Measurements from ENCODE around the gene MED27. TPM values are rescaled to one million over a fixed set of nuclear protein-coding genes. Genes with fewer than 3 reads are reported as not detected.

MED27 gene
- total RNA-seq, 1 experiment from 2014 or later, result 24.4 TPM

- TF ChIP-seq TCF7L2 (IDR thresholded peaks at IDR 0.05; ENCODE audit: low read depth, low read length) (no peak), REST (IDR thresholded peaks at IDR 0.05; ENCODE audit: insufficient read depth in 1 of 2, low read depth in 2 of 2, low read length in 1 of 2) (no peak), POLR2AphosphoS5 (IDR thresholded peaks at IDR 0.05; ENCODE audit: low read depth, low read length) (no peak), SIN3A (IDR thresholded peaks at IDR 0.05; ENCODE audit: borderline replicate concordance, insufficient read depth, low read depth, low read length) (no peak)
- TF ChIP-seq, protein P1, sequence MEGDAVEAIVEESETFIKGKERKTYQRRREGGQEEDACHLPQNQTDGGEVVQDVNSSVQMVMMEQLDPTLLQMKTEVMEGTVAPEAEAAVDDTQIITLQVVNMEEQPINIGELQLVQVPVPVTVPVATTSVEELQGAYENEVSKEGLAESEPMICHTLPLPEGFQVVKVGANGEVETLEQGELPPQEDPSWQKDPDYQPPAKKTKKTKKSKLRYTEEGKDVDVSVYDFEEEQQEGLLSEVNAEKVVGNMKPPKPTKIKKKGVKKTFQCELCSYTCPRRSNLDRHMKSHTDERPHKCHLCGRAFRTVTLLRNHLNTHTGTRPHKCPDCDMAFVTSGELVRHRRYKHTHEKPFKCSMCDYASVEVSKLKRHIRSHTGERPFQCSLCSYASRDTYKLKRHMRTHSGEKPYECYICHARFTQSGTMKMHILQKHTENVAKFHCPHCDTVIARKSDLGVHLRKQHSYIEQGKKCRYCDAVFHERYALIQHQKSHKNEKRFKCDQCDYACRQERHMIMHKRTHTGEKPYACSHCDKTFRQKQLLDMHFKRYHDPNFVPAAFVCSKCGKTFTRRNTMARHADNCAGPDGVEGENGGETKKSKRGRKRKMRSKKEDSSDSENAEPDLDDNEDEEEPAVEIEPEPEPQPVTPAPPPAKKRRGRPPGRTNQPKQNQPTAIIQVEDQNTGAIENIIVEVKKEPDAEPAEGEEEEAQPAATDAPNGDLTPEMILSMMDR (IDR thresholded peaks at IDR 0.05), result no peak
- DNase-seq (ENCODE audit: low read depth, low spot score), result no peak
- H3K36me3 ChIP-seq (ENCODE audit: control insufficient read depth, insufficient read depth, low read length), result no peaks in the 10 kb centered on the region
- H3K27me3 ChIP-seq (ENCODE audit: control insufficient read depth, insufficient read depth, low read length), result no peaks in the 10 kb centered on the region
- BruUV-seq (replicated peaks), result no TSS peak
- POLR2A ChIA-PET, result no interaction called here
- no peak overlapping the region for H3K27ac ChIP-seq (ENCODE audit: low read length)
- peaks cover 7% of the 10 kb centered on the region for H3K4me1 ChIP-seq (ENCODE audit: control insufficient read depth, insufficient read depth, low read length)
- CTCF ChIA-PET, result no interaction called here
- H3K9me3 ChIP-seq (ENCODE audit: control insufficient read depth, insufficient read depth, low read depth, low read length), result no peaks in the 10 kb centered on the region
- H3K4me3 ChIP-seq (ENCODE audit: low read depth in 2 of 2, low read length in 2 of 2), result no peak overlapping the region
- intact Hi-C loops (cut with micrococcal nuclease; ENCODE audit: unreplicated experiment) (no loop called here), in situ Hi-C loops (cut with HindIII; ENCODE audit: low pct_unique_long_range_greater_than_20kb, low sequenced_read_pairs) (no loop called here)
- ATAC-seq, result no peak
Observed at GRCh38 chr9:132039284-132039683, 40.4 kb downstream of the MED27 start.

DNA sequence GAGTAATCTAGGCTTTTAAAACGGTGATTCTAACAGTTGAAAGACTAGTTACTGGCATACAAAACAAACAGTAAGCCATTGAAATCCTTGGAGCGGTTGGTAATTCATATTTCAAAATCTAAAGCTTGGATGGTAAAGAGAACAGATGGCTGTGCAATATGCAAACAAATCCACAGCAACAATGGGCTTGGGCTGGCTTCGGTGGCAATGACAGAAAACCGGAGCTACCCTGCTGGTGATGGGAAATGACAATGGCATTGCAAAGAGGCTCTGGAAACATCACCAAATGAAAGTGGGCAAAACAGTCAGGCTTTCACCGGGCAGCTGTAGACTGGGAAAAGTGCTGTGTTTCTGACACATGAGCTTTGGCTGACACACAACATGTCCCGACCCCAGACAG is 42.2 kb downstream of the MED27 start:
- no peaks in the 10 kb centered on the region for H3K27me3 ChIP-seq (ENCODE audit: control insufficient read depth, insufficient read depth, low read length)
- ChIA-PET CTCF (no interaction called here), POLR2A (no interaction called here)
- intact Hi-C loops (cut with micrococcal nuclease; ENCODE audit: unreplicated experiment) (no loop called here), in situ Hi-C loops (cut with HindIII; ENCODE audit: low pct_unique_long_range_greater_than_20kb, low sequenced_read_pairs) (no loop called here)
- no peaks in the 10 kb centered on the region for H3K4me1 ChIP-seq (ENCODE audit: control insufficient read depth, insufficient read depth, low read length)
- ATAC-seq (no peak), DNase-seq (ENCODE audit: low read depth, low spot score) (no peak)
- H3K4me3 ChIP-seq (ENCODE audit: low read depth in 2 of 2, low read length in 2 of 2), result no peak overlapping the region
- H3K9me3 ChIP-seq (ENCODE audit: control insufficient read depth, insufficient read depth, low read depth, low read length), result no peaks in the 10 kb centered on the region
- TF ChIP-seq SIN3A (IDR thresholded peaks at IDR 0.05; ENCODE audit: borderline replicate concordance, insufficient read depth, low read depth, low read length) (no peak), REST (IDR thresholded peaks at IDR 0.05; ENCODE audit: insufficient read depth in 1 of 2, low read depth in 2 of 2, low read length in 1 of 2) (no peak), POLR2AphosphoS5 (IDR thresholded peaks at IDR 0.05; ENCODE audit: low read depth, low read length) (no peak), TCF7L2 (IDR thresholded peaks at IDR 0.05; ENCODE audit: low read depth, low read length) (no peak)
- TF ChIP-seq, protein P1 (IDR thresholded peaks at IDR 0.05), result no peak
- H3K36me3 ChIP-seq (ENCODE audit: control insufficient read depth, insufficient read depth, low read length), result no peaks in the 10 kb centered on the region
- no TSS peak for BruUV-seq (replicated peaks)
- no peak overlapping the region for H3K27ac ChIP-seq (ENCODE audit: low read length)

All from Panc1 (cell line).